CD4-positive, alpha-beta T cell treated with Interleukin-4 for 4 hours (primary cell): ENCODE results near the gene FRMD5.
"Not testable (repeated sequence)": the region's sequence is repeated elsewhere in the genome, so short reads cannot be mapped to it uniquely, and the experiment has no call there.

Experiments
- DNase-seq: peaks from one replicate; pipeline ENCODE4 v3.0.0-alpha.2; 2020

FRMD5 gene

DNA sequence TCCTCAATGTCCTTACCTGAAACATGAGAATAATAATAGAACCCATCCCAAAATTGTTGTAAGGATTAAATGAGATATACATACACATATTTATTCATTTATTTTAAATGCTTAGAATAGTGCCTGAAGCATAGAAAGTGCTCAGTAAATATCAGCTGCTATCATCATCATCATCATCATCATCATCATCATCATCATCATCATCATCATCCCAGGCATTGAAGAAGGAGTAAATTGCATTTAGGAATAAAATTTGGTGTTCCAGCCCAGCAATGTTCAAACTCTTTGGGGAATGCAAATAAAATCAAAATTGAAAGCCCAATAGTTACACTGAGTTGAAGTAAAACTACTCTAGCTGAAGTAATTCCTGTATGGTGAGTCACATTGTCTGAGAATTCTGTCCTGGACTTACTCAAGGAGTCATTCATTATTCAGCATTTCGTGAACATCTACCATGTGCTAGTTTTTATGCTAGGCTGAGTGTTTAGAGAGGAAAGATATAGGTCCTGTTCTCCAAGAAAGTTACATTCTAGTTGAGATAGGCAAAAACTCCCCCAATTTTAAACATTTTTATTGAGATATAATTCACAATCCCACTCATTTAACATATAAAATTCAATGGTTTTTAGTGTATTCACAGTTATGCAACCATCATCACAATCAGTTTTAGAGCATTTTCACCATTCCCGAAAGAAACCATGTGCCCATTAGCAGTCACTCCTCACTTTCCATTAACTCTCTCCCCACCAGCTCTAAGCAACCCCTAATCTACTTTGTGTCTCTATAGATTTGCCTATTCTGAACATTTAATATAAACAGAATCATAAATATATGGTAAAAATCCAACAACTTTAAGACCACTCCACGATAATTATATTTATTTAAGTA, 107.2 kb downstream of the FRMD5 start:
- no peak for DNase-seq

DNA sequence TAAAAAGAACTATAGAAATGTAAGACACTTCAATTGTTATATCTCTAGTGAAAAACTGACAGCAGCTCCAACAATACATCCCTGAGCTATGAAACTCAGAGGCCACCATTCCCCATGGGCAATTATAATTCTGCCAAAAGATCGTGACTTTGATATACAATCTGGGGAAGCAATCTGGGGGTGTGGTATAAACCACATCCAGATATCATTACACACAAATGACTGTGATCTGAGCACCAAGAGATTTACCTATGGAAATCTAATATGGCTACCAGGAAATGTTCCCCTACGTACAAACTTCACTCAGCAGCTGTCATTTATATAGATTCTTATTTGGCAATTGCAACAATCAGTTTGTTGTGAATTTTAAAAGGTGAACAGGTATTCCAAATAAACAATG, 110.3 kb downstream of the FRMD5 start:
- DNase-seq: no peak

DNA sequence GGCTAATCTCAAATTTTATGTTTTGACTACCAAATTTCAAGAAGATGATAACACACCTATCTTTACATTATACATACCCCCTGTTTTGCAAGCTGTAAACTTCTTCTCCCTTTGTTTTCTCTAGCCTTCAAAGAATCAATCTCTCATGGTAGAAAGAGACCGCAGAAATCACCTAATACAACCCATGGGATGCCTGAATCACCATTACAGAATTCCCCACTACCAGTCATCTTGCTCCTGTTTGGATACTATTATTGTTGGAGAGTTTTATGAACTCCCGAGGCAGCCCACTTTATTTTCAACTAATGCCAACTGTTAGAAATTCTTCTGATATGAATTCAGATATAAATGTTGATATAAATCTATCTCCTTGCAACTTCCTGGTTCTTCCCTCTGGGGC, 110.9 kb downstream of the FRMD5 start:
- no peak for DNase-seq

DNA sequence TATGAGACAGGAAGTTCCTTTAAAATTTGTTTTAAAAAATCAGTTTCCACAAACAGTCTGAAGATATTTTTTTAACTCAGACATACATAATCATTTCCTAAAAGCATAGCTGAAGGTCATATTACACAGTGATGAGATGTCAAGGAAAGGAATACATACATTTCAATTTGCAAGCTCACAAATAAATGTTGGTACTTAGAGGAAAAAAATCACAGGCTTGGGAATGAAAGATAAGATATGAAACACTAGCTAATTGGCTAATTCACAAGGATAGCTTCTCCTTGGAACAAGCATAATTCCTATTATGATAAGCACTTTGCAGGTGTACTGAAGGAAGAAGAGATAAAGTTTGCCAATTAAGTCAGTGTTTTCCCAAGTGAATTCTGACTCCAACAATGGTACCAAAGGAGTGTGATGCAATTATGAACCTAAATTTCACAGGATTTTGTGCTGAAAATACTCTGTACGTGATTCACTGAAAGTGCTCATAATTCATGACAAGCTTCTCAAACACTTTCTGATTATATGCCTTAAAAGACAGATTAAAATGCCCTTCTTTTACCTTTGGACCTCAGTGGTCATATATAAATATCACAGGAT, 112.4 kb downstream of the FRMD5 start:
- no peak for DNase-seq

DNA sequence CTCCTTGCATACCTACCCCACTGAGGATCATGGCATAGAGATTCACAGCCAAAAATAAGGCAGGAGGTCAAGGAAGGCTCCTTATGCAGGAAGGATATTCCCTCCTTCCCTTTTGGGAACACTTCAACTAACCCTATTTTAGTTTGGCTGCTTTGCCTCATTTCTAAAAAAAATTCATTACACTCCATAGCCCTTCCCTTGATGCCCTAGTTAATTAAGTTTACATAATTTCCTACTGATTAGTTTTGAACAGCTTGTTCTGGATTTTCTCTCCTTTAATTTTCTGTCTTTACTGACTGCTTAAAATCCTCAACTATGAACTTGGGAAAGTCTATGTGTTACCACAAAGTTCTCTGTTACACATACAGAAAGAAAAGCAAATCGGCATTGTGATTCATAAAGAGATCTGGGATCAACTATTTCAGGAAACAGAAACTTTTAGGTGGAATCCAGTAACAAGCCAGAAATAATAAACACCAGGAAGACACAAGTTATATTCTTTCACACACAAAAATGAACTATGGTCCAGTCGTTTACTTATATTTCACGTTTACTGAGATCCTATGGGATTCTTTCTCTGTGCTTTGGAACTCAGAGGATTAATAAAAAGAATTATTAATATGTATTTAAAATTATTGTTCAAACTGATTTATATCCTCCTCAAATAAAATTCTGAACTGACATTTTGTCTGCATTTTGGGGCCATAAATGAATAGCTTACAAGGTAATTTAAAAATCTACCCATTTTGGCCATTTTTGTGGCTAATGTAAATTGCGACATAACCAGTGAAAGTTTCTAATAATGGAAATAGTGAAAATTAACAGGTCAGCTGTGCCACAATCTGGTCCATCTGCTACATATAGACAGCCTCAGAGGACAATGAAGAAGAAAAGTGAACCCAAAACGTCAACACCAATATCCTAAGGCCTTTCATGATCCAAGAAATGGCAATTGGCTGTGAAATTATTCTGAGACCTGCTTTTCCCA, 113.8 kb downstream of the FRMD5 start:
- no peak for DNase-seq

DNA sequence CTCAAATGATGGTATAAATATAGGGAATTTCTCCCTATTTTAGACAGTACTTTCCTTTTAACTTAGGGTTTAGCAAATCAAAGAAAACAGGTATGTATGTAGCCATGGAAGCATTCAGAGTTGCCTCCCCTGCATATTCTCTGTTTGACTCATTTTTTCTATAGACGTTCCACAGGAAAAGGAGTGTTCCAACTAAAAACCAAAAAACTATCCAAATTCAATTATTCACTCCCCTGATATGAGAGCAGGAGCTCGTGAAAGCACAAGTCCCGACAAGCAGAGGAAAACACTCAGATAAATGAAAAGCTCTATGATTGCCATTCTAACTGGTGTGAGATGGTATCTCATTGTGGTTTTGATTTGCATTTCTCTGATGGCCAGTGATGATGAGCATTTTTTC, 119.5 kb downstream of the FRMD5 start:
- DNase-seq: no peak

DNA sequence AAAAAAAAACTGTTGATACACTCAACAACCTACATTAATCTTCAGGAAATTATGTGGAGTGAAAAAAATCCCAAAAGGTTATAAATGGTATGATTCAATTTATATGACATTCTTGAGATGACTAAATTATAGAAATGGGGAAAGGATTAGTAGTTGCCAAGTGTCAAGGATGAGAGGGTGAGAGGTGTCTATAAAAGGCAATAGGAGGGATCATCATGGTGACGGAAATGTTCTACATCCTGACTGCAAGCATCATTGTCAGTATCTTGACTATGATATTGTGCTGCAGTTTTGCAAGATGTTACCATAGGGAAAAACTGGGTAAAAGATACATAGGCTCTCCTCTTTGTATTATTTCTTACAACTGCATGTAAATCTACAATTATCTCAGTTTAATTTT, 125.6 kb downstream of the FRMD5 start:
- no peak for DNase-seq

DNA sequence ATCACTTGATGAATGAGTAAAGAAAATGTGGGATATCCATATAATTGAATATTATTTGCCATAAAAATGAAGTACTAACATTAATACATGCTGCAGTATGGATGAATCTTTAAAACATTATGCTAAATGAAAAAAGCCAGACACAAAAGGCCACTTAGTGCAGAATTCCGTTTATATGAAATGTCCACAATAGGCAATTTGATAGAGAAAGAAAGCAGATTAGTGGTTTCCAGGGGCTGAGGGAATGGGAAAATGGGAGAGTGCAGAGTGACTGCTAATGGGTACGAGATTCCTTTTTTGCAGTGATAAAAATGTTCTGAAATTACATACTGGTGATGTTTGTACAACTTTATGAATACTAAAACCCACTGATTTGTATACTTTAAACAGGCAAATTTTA, 126.7 kb downstream of the FRMD5 start:
- no peak for DNase-seq

DNA sequence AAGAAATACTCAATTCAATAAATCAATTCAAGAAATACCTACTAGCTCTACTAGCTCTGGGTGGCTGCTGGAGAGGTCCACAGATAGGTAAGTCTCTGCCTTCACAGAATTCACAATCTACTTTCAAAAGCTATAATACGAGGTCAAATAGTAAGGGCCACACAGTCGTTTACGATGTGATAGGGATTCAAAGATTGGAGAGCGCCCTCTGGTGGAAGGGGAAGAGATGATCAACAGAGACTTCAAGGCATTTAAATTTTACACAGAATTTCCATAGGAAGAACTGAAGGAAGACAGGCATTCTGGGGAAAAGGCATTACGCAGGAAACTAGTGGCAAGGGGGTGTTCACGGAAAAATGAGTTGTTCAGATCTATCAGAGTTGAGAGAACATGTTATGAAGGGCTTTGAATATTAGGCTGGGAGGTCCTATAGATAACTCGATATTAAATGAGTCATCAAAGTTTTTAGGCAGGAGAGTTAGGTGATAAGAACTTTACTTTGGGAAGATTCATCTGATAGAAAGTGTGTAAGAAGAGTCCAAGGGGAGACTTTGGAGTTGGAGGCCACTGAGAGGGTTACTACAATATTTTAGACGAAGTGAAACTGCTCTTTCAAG, 128.8 kb downstream of the FRMD5 start:
- DNase-seq: peak; percentile 63

DNA sequence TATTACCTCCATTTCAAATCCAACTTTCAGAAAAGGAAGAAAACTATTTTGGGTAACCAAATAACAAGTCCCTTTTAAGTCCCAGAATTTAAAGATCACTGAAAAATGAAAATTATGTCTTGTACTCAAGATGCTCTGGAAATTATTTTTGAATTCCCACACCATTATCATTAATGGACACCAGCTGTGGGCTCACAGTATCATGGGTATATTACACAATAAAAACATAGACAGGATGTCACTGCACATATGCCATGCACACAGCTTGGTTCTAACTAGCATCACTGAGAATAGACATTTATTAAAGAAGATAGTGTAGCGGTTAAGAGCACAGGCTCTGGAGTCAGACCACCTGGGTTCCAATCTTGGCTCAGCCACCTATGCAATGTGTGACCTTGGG, 130.4 kb downstream of the FRMD5 start:
- DNase-seq: no peak

DNA sequence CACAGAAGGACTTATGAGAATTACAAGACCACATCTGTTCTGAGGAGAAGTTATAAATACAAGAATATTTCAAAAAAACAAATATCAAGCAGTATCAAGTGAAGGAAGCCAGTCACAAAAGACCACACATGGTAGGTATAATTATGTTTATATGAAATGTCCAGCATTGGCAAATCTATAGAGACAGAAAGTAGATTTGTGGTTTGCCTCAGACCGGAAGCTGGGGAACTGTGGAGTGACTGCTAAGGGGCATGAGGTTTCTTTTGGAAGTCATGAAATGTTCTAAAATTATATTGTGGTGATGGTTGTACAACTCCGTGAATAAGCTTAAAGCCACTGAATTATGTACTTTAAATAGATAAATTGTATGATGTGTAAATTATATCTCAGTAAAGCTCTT, 136.9 kb downstream of the FRMD5 start:
- DNase-seq: no peak

DNA sequence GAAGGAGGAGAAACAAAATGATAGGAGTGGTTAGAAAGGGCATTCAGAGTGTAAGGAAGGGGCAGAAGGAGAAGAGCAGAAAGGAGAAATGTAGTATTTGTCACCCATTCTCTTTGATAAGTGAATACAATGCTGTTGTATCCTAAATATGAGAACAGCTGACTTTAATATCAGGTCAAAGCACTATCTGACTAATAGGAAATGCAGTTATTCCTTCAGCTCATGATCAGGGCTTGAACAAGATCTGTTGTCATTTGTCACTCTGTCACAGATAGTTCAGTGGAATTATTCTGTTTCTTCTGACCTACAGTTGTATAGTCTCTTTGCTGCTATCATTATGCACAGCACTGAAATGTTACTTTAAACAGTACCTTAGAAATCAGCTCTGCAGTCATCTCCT, 149.4 kb downstream of the FRMD5 start:
- DNase-seq: no peak

DNA sequence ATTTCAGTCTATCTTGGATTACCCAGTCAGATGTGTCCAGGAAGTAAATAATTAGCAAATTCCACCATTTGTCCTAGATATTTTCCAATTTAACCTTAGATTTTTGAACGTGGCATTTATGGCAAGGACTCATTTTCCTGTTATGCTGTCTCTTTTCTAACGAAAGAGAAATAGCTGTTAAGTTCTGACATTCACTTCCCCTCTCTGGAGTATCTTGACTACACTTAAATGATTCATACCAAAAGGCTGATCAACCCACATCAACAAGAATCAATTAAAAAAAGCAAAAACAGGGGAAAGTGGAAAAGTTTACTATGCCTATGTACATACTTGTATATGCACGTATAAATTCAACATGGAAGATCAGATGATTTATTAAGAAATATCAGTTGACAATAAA, 149.9 kb downstream of the FRMD5 start:
- DNase-seq: no peak

DNA sequence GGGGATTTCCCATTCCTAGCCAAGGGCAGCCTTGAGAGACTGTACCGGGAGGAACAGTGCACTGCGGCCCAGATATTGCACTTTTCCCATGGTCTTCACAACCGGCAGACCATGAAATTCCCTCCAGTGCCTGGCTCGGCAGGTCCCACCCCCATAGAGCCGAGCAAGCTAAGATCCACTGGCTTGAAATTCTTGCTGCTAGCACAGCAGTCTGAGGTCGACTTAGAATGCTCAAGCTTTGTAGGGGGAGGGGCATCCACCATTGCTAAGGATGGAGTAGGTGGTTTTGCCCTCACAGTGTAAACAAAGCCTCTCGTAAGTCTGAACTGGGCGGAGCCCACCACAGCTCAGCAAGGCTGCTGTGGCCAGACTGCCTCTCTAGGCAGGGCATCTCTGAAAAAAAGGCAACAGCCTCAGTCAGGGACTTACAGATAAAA, 156.3 kb downstream of the FRMD5 start:
- no peak for DNase-seq

DNA sequence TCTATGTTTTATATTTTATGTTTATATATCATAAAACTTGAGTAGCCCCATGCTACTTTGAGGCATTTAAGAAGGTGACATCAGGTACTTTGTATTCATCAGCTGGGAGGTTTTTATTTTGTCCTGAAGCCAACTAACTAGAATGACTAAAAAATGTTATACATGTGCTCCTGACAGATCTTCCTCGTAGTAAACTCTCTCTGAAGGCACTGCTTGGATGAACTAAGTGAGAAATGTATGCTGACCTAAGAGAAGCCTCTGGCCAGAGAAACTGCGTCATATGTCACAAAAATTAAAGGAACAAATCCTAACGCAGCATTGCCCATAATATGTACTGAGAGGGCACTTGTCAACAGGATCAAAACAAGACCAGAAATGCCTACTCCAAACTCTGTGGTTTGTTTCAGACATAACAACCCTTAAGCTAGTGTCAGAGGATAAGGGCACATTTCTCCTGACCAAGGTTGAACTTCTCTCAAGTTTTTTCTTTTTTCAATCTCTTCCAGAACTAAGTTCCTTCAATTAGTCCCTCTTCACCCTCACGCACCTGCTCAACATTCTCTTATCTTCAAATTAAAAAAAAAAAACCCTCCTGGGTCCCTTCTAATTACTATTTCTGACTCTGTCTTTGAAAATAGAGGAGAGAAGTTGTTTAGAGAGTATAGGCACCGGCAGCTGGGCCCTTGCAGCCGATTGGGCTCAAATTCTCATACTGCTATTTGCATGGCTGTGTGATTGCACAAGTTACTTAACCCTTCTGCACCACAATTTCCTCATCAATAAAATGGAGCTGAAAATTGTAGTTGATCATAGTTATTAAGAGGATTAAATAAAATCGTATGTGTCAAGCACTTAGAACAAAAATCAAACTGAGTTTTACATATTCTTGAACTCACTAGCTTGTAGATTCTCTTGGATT, 159.0 kb downstream of the FRMD5 start:
- no peak for DNase-seq

DNA sequence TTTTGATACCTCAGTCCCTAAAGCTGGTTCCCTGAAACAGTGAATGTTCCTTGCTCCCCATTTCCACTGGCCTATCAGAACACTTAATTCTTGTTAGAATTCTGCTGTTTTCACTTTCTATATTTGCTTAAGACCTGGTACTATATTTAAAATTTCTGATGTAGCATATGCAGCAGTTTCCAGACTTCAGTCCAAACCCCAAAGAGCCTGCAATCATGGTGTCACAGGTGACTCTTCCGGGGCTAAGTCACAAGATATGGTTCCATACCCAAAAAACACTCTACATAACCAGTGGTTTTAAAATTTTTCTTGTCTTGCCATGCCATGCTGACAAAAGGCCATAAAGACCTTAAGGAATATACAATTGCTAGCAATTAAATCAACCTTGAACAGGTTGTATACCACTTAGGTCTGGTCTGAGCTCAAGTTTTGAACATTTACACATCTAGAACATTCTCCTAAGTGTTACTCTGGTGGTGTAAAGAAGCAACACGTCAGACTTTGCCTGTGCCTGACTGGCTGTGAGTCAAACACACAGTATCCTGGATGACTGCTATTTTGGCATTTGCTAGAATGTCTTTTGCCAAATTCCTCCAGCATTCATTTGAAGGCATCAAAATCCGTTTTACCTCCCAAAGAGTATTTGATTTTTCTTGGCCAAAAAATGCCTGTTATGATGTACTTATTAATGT, 160.0 kb downstream of the FRMD5 start:
- no peak for DNase-seq

DNA sequence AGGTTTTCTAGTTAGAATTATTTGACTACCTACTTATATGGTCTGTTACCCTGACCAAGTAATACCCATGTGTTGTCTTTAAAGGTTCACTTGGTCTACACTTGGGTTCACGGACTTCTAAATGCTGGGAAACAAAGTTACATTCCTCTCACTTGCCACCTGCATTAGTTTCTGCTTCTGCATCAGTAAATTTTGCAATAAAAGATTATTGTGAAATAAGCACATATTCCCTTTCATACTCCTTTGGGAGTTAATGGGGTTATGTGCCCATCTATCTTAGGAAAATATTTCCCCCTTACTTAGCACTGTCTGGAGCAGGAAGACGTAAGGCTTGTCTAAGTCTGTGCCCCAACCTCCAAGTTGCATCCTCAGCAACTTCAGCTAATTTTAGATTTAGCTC, 160.7 kb downstream of the FRMD5 start:
- no peak for DNase-seq

DNA sequence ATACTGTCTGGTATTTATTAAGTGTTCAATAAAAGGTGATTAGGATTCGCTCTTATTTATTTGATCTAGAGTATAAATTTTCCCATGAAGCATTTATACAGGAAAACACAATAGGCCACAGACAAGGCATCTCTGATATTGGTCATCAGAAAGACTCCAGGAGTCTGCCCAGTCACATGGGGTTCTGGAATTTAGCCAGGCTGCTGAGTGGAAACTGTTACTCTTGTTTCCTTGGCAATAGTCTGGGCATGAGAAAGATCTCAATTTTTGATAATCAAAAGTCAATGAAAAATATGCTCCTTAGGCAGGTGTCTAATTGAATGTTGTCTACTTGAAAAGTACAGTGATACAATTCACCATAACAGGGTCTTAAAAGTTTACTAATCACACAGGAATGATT, 161.2 kb downstream of the FRMD5 start:
- DNase-seq: no peak

DNA sequence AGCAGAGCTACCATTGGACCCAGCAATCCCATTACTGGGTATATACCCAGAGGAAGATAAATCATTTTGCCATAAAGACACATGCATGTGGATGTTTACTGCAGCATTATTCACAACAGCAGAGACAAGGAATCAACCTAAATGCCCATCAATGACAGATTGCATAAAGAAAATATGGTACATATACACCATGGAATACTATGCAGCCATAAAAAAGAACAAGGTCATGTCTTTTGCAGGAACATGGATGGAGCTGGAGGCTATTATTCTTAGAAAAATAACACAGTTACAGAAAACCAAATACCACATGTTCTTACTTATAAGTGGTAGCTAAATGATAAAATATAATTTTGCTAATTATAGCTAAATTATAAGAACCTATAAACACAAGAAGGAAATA, 162.3 kb downstream of the FRMD5 start:
- not testable (repeated sequence) for DNase-seq

DNA sequence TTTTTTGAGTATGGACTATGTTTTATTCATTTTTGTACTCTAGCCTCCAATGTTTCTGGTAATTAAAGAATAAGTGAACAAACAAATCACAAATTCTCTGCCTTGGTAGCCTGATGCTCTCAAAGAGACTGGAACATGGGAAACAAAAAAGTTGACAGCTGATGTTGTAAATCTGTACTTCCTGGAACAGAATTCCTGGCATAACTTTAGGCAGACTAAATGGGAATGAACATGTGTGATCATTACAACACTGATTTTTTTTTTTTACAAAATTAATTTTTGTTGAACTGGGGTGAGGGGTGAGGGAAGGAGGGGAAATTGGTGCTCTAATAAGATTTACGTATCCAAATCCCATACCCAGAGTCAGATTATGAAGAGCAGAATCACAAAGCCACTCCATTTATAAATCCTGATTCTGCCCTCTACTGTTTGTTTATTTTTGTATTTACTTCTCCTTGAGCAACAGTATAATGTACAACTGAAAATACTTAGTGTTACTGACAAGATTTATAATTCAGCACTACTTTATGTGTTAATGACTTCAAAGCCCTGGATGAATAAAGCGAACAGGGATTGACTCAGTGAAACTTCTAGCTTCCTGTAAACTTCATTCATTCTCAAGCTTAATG, 165.0 kb downstream of the FRMD5 start:
- no peak for DNase-seq

DNA sequence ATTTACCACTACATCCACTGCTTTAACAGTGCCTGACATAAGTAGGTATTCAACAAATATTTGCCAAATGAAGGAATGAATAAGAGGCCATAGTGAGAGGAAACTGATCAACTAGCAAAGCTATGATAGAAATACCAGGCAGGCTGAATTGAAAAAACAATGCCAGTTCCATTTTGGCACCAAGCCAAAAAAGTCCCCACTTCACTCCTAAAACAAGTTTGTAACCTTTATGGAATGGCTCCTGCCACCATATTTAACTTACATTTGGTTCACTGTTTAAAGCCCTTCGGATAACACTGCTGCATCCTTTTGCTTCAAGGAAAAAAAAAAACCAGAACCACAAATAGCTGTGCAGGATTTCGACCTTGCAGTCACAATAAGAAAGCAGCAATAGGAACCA, 166.1 kb downstream of the FRMD5 start:
- no peak for DNase-seq
